Pancreas (tissue), 10 donors: Measurements from ENCODE around the gene MRPL48. TPM values are rescaled to one million over a fixed set of nuclear protein-coding genes. Genes with fewer than 3 reads are reported as not detected.

Experiments
- ATAC-seq, 4 donors: fragments of 200-7000 bp; cut with Tn5 transposase; one replicate each; pipeline versions ENCODE4 v1.8.0 to v1.9.1; 2020; ENCODE audit warnings: mild to moderate bottlenecking in 4 of 4, moderate library complexity in 4 of 4
- DNase-seq, 6 donors: peaks; one replicate each; pipeline ENCODE4 v3.0.0-alpha.2; 2020
- FAIRE-seq: peaks from 2 replicates; lab custom pipeline; 2012; peaks lifted over from hg19 to GRCh38; lab: Jason Lieb, UNC
- H3K27ac ChIP-seq, 4 donors: fragments of 200-600 bp; sonication (generic); 1 replicate in 3 of 4; 2 replicates in 1 of 4; pipeline versions ENCODE4 v1.5.0 to v1.8.0; 2020
- H3K27me3 ChIP-seq, 4 donors: fragments of 200-600 bp; one replicate each; pipeline ENCODE4 v1.8.0; 2021
- H3K36me3 ChIP-seq, 3 donors: fragments of 200-600 bp; sonication (generic) in 1 of 3; one replicate each; pipeline versions ENCODE4 v1.5.0 to v1.8.0; 2020 to 2021
- H3K4me1 ChIP-seq, 3 donors: fragments of 200-600 bp; one replicate each; pipeline ENCODE4 v1.8.0; 2021
- H3K4me3 ChIP-seq, 4 donors: fragments of 200-600 bp; sonication (generic) in 2 of 4; one replicate each; pipeline versions ENCODE4 v1.5.0 to v1.8.0; 2020 to 2021
- H3K9me3 ChIP-seq, 4 donors: fragments of 200-600 bp; one replicate each; pipeline ENCODE4 v1.8.0; 2021
- CTCF ChIP-seq, 4 donors: fragments of 200-600 bp; sonication (generic) in 3 of 4; IDR thresholded peaks; one replicate each; pipeline versions ENCODE4 v1.5.0 to v1.8.0; 2021; ENCODE audit warnings: antibody characterized with exemption in 4 of 4
- WGBS, 2 donors: extraction: QIAGEN DNeasy Blood & Tissue Kit; methylation state at CpG; one replicate each; pipeline ENCODE4 v1.1.7; 2013; 5-methylcytosine and 5-hydroxymethylcytosine counted together
- intact Hi-C, 3 donors: fragments of 100-400 bp; cut with DNase I; formaldehyde crosslinking; loops; one replicate each; pipeline versions ENCODE4 v1.11.1 to v1.14.2; 2022
- polyA plus RNA-seq, 2 donors: library from polyadenylated mRNA; stranded (reverse); fragments of 200-250 nt; gene quantifications; one replicate each; pipeline ENCODE4 v1.2.3, GENCODE V29; 2013
- total RNA-seq, 6 donors: library from RNA; stranded (reverse); fragmentation: NEBNext Ultra II Directional in 4 of 6; extraction: Animal tissue kit (Norgen Biotek cat#: 25700) in 4 of 6; gene quantifications; one replicate each; pipeline versions ENCODE4 v1.2.1 to v1.2.4, GENCODE V29; 2021 to 2023
- donor health status: healthy with polysubstance abuse.
- donor health status: DM: no; HTN: no; CAD: no; lungs with moderate emphysema.
- donor health status: DM: no; HTN: no; CAD: no.
- donor health status: control.
- donor health status: control.
- donor health status: Bipolar disorder and iron deficiency.
- donor health status: DM: yes; HTN: yes; CAD: no.
- donor health status: DM: no; HTN: no; CAD: no.
- donor health status: DM: no; HTN: no; CAD: no.
- donor health status: DM: yes; HTN: yes; CAD: no.

Gene MRPL48
- total and polyA plus RNA-seq, 8 donors: 11.8 to 22.5 (median 17.5) TPM

GRCh38 chr11:73814812-73815211 lies 27.1 kb downstream of the MRPL48 start:
- ATAC-seq (no peak), FAIRE-seq (no peak), DNase-seq (no peak)
- no peaks in the 10 kb centered on the region for H3K36me3 ChIP-seq
- WGBS, 2 donors: 94 to 95% methylated on average over 8 of the region's 8 CpGs
- no peak for TF ChIP-seq CTCF (IDR thresholded peaks at IDR 0.05)
- no peak overlapping the region for H3K27ac ChIP-seq
- no peaks in the 10 kb centered on the region for H3K4me1 ChIP-seq
- intact Hi-C loops: no loop called here
- no peaks in the 10 kb centered on the region for H3K9me3 ChIP-seq
- no peak overlapping the region for H3K4me3 ChIP-seq
- no peaks in the 10 kb centered on the region for H3K27me3 ChIP-seq

GRCh38 chr11:73818846-73819245 lies 31.2 kb downstream of the MRPL48 start:
- no peak for FAIRE-seq
- H3K4me3 ChIP-seq: no peak overlapping the region
- H3K36me3 ChIP-seq: no peaks in the 10 kb centered on the region
- no peaks in the 10 kb centered on the region for H3K9me3 ChIP-seq
- intact Hi-C loops: no loop called here
- H3K27ac ChIP-seq: no peak overlapping the region
- no peak for DNase-seq
- H3K4me1 ChIP-seq: no peaks in the 10 kb centered on the region
- no peak for TF ChIP-seq CTCF (IDR thresholded peaks at IDR 0.05)
- ATAC-seq: no peak
- no peaks in the 10 kb centered on the region for H3K27me3 ChIP-seq

GRCh38 chr11:73830261-73830660 lies 42.6 kb downstream of the MRPL48 start:
- FAIRE-seq (no peak), DNase-seq (no peak), ATAC-seq (no peak)
- intact Hi-C loops: no loop called here
- no peak overlapping the region for H3K27ac ChIP-seq
- H3K36me3 ChIP-seq: peaks cover 0 to 5% (median 0%) of the 10 kb centered on the region in 3 donors
- H3K4me3 ChIP-seq: no peak overlapping the region
- no peaks in the 10 kb centered on the region for H3K27me3 ChIP-seq
- H3K4me1 ChIP-seq: no peaks in the 10 kb centered on the region
- TF ChIP-seq CTCF (IDR thresholded peaks at IDR 0.05): no peak
- WGBS, 2 donors: 73 to 76% methylated on average over 1 of the region's 1 CpG
- no peaks in the 10 kb centered on the region for H3K9me3 ChIP-seq

- no peaks in the 10 kb centered on the region for H3K4me1 ChIP-seq
- FAIRE-seq (no peak), DNase-seq (no peak), ATAC-seq (no peak)
- H3K9me3 ChIP-seq: no peaks in the 10 kb centered on the region
- no peak overlapping the region for H3K27ac ChIP-seq
- no peaks in the 10 kb centered on the region for H3K27me3 ChIP-seq
- no peak for TF ChIP-seq CTCF (IDR thresholded peaks at IDR 0.05)
- H3K4me3 ChIP-seq: no peak overlapping the region
- intact Hi-C loops: no loop called here
- H3K36me3 ChIP-seq: peaks cover 0 to 5% (median 0%) of the 10 kb centered on the region in 3 donors
- 87 to 93% methylated on average over 2 of the region's 2 CpGs for WGBS, 2 donors
Measured at GRCh38 chr11:73833067-73833466, 45.4 kb downstream of the MRPL48 start.

- no peaks in the 10 kb centered on the region for H3K4me1 ChIP-seq
- ATAC-seq (no peak), FAIRE-seq (no peak), DNase-seq (no peak)
- H3K36me3 ChIP-seq: peaks cover 0 to 1% (median 0%) of the 10 kb centered on the region in 3 donors
- no peak for TF ChIP-seq CTCF (IDR thresholded peaks at IDR 0.05)
- intact Hi-C loops: no loop called here
- no peak overlapping the region for H3K4me3 ChIP-seq
- H3K27me3 ChIP-seq: no peaks in the 10 kb centered on the region
- WGBS, 2 donors: 74 to 76% methylated on average over 3 of the region's 3 CpGs
- no peak overlapping the region for H3K27ac ChIP-seq
- no peaks in the 10 kb centered on the region for H3K9me3 ChIP-seq
Measured at GRCh38 chr11:73838443-73839122, 50.9 kb downstream of the MRPL48 start.
